ENCODE measurements around the gene APP.

DNA sequence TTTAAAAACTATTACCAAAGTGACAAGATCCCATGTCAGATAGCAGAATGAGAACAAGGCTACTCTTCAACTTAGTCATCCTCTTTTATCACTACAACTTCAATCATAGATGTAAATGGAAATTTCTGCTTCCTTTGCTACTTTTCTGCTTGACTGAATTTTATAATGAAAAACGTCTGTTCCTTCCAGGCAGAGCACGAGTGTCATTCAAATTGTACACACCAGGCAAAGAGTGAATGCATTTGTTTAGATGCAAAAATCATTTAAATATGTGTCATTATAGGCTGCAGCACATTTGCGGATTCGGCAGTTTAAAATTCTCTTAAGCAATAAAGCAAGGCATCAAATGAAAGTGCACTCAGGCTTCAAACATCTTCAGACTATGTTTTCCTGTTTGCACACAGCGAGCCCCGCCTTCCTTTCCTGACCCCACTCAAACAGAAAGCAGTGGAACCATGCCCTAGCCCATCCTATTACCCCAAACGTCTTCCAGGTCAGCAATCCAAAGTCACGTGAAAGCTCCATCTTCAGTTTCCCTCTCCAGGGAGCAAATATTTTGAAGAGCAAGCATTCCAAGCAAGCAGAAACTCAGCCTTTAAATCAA is 99.6 kb downstream of the APP start:
- TF ChIP-seq, protein P1, sequence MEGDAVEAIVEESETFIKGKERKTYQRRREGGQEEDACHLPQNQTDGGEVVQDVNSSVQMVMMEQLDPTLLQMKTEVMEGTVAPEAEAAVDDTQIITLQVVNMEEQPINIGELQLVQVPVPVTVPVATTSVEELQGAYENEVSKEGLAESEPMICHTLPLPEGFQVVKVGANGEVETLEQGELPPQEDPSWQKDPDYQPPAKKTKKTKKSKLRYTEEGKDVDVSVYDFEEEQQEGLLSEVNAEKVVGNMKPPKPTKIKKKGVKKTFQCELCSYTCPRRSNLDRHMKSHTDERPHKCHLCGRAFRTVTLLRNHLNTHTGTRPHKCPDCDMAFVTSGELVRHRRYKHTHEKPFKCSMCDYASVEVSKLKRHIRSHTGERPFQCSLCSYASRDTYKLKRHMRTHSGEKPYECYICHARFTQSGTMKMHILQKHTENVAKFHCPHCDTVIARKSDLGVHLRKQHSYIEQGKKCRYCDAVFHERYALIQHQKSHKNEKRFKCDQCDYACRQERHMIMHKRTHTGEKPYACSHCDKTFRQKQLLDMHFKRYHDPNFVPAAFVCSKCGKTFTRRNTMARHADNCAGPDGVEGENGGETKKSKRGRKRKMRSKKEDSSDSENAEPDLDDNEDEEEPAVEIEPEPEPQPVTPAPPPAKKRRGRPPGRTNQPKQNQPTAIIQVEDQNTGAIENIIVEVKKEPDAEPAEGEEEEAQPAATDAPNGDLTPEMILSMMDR (IDR thresholded peaks at IDR 0.05), result no peak
- TF ChIP-seq POLR2AphosphoS5 (IDR thresholded peaks at IDR 0.05) (no peak), POLR2A (IDR thresholded peaks at IDR 0.05) (no peak)

Measured in breast epithelium (tissue), 3 donors.